Posterior vena cava (tissue), 2 donors: ENCODE measurements around the gene GAA. TPM values are rescaled to one million over a fixed set of nuclear protein-coding genes. Genes with fewer than 3 reads are reported as not detected.

Experiments used
- DNase-seq: peaks from one replicate; pipeline ENCODE4 v3.0.0-alpha.2; 2020; ENCODE audit warnings: low spot score
- intact Hi-C, 2 donors: fragments of 100-400 bp; cut with DNase I; formaldehyde crosslinking; loops; one replicate each; pipeline versions ENCODE4 v1.14.1 to v1.14.2; 2022 to 2023
- total RNA-seq, 2 donors: library from RNA; stranded (reverse); fragmentation: NEBNext Ultra II Directional; extraction: Animal tissue kit (Norgen Biotek cat#: 25700); gene quantifications; one replicate each; pipeline ENCODE4 v1.2.1, GENCODE V29; 2021
- donor health status: DM: yes; HTN: yes; CAD: no.
- donor health status: DM: yes; HTN: yes; CAD: no.

Gene GAA
- total RNA-seq, 2 donors from 2014 or later = 38.7 to 42.8 TPM

- DNase-seq = peak; percentile 72
- intact Hi-C loops = no loop called here
These were observed 11.2 kb downstream of the GAA start for GRCh38 chr17:80112471-80113032.

GRCh38 chr17:80113033-80113484 is 11.7 kb downstream of the GAA start:
- intact Hi-C loops = no loop called here
- DNase-seq = peak; percentile 76

GRCh38 chr17:80114758-80115157 is 13.4 kb downstream of the GAA start:
- peak; percentile 37 for DNase-seq
- intact Hi-C loops = no loop called here

- no peak for DNase-seq
- intact Hi-C loops = no loop called here
These were observed 13.8 kb downstream of the GAA start for GRCh38 chr17:80115159-80115558.

- intact Hi-C loops = no loop called here
- DNase-seq = no peak
These were observed 15.0 kb downstream of the GAA start for GRCh38 chr17:80116276-80116920.

GRCh38 chr17:80116921-80117380 is 15.6 kb downstream of the GAA start:
- no peak for DNase-seq
- intact Hi-C loops = no loop called here

- intact Hi-C loops = no loop called here
- peak; percentile 74 for DNase-seq
These were observed 16.4 kb downstream of the GAA start for GRCh38 chr17:80117491-80118401.

- intact Hi-C loops = no loop called here
- no peak for DNase-seq
These were observed 17.4 kb downstream of the GAA start for GRCh38 chr17:80118601-80119270.

GRCh38 chr17:80119271-80119791 is 17.9 kb downstream of the GAA start:
- intact Hi-C loops = no loop called here
- DNase-seq = peak; percentile 65

GRCh38 chr17:80119839-80120238 is 18.5 kb downstream of the GAA start:
- peak; percentile 77 for DNase-seq
- intact Hi-C loops = no loop called here

GRCh38 chr17:80122026-80122575 is 20.7 kb downstream of the GAA start:
- DNase-seq = peak; percentile 62
- intact Hi-C loops = no loop called here

GRCh38 chr17:80122926-80123505 is 21.6 kb downstream of the GAA start:
- intact Hi-C loops = no loop called here
- DNase-seq = peak; percentile 38

- peak; percentile 57 for DNase-seq
- intact Hi-C loops = no loop called here
These were observed 22.4 kb downstream of the GAA start for GRCh38 chr17:80123791-80124190.

- peak; percentile 54 for DNase-seq
- intact Hi-C loops = no loop called here
These were observed 23.1 kb downstream of the GAA start for GRCh38 chr17:80124351-80124981.

- intact Hi-C loops = no loop called here
- peak; percentile 66 for DNase-seq
These were observed 24.5 kb downstream of the GAA start for GRCh38 chr17:80125656-80126448.

GRCh38 chr17:80126449-80126715 is 25.0 kb downstream of the GAA start:
- intact Hi-C loops = no loop called here
- DNase-seq = no peak

- DNase-seq = no peak
- intact Hi-C loops = no loop called here
These were observed 27.7 kb downstream of the GAA start for GRCh38 chr17:80129006-80129565.
